ENCODE data around the gene S1PR5.

Gene S1PR5

DNA sequence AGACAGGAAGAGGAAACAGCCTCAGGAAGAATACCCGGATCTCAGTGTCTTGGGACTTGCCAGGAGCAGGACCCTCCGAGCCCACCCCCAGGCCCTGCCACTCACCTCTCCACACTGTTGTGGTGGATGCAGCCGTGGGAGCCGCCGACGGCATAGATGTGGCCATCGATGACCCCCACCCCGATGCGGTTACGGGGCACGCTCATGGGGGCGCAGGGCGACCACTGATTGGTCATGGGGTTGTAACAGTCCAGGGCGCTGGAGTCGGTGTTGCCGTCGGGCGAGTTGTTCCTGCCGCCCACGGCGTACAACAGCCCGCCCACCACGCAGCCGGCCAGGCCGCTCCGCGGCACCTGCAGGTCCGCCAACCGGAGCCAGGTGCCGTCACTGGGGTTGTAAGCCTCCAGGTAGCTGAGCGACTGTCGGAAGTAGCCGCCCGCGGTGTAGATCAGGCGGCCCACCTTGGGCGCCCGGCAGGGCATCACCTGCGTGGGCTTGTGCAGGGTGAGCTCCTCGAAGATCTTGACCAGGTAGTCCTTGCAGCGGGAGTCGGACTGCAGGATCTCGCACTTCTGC, 25.7 kb downstream of the S1PR5 start:
- TF ChIP-seq, protein P1, sequence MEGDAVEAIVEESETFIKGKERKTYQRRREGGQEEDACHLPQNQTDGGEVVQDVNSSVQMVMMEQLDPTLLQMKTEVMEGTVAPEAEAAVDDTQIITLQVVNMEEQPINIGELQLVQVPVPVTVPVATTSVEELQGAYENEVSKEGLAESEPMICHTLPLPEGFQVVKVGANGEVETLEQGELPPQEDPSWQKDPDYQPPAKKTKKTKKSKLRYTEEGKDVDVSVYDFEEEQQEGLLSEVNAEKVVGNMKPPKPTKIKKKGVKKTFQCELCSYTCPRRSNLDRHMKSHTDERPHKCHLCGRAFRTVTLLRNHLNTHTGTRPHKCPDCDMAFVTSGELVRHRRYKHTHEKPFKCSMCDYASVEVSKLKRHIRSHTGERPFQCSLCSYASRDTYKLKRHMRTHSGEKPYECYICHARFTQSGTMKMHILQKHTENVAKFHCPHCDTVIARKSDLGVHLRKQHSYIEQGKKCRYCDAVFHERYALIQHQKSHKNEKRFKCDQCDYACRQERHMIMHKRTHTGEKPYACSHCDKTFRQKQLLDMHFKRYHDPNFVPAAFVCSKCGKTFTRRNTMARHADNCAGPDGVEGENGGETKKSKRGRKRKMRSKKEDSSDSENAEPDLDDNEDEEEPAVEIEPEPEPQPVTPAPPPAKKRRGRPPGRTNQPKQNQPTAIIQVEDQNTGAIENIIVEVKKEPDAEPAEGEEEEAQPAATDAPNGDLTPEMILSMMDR (IDR thresholded peaks at IDR 0.05; ENCODE audit: borderline replicate concordance, insufficient read depth, low read depth, low read length) = no peak
- H3K4me3 ChIP-seq (ENCODE audit: low read depth, low read length) = no peak overlapping the region

DNA sequence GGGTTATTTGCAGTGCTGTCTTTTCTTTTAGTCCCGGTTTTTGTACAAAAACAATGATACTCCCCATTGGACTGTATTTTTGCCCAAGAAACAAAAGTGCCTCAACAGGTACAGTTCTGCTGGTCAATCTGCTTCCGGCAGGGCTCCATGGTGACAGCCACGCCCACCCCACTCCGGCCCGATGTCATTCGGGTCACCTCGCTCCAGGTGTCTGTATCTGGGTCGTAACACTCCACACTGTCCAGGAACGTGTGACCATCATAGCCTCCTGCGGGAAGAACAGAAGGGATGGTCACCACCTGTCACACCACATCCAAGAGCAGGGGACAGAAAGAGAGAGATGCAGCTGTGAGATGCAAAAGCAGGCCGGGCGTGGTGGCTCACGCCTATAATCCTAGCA, 30.7 kb downstream of the S1PR5 start:
- H3K4me3 ChIP-seq (ENCODE audit: low read depth, low read length) = no peak overlapping the region
- TF ChIP-seq, protein P1 (IDR thresholded peaks at IDR 0.05; ENCODE audit: borderline replicate concordance, insufficient read depth, low read depth, low read length) = no peak

DNA sequence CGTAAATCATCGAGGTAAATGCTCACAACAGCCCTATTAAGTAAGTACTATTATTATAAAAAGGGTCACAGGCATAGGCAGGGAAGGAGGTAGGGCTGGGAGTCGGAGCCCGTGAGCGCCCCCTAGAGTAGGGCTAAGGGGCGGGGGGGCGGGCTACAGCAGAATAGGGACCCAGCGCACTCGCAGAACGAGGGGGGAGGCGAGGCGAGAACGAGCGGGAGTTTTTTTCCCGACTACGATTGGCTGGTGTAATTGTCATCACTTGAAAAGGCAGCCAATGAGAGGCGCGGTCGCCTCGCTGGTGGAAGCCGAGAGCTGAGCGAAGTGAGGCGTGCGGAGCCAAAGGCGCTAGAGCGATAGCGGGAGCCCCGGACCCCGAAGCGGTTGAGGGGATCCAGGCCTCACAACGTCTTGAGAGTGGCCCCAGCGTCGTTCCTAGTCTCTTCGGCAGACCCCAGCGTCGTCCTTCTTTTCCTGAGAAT, 38.3 kb downstream of the S1PR5 start:
- no peak overlapping the region for H3K4me3 ChIP-seq (ENCODE audit: low read depth, low read length)

GRCh38 chr19:10478476-10478875, 38.8 kb downstream of the S1PR5 start:
- no peak overlapping the region for H3K4me3 ChIP-seq (ENCODE audit: low read depth, low read length)
- TF ChIP-seq, protein P1 (IDR thresholded peaks at IDR 0.05; ENCODE audit: borderline replicate concordance, insufficient read depth, low read depth, low read length) = no peak

More for the DNA sequence above, 38.3 kb downstream of the S1PR5 start:
- TF ChIP-seq, protein P1 (IDR thresholded peaks at IDR 0.05; ENCODE audit: borderline replicate concordance, insufficient read depth, low read depth, low read length) = peak; percentile 20; the same call in 1 of the 2 replicates

DNA sequence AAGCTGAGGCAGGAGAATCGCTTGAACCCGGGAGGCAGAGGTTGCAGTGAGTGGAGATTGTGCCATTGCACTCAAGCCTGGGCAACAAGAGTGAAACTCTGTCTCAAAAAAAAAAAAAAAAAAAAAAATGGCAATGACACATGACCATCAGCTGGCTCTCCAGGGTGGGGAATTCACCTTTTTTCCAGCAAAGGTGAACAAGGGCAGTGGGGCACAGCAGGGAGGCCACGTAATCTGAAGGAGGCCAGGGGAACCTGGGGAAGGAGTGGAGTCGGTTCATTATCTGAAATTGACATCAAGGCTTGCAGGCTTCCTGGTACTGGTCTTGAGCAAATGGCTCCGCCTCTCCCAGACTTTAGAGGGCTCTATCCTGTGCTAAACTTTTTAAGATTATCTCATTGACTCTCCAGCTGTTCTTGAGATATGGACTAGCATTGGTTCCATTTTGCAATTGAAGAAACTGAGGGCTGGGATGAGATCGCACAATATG, 42.2 kb downstream of the S1PR5 start:
- TF ChIP-seq, protein P1 (IDR thresholded peaks at IDR 0.05; ENCODE audit: borderline replicate concordance, insufficient read depth, low read depth, low read length) = no peak

GRCh38 chr19:10473192-10473591, 44.1 kb downstream of the S1PR5 start:
- TF ChIP-seq, protein P1 (IDR thresholded peaks at IDR 0.05; ENCODE audit: borderline replicate concordance, insufficient read depth, low read depth, low read length) = no peak
- no peak overlapping the region for H3K4me3 ChIP-seq (ENCODE audit: low read depth, low read length)

More for the DNA sequence above, 42.2 kb downstream of the S1PR5 start:
- H3K4me3 ChIP-seq (ENCODE audit: low read depth, low read length) = no peak overlapping the region

DNA sequence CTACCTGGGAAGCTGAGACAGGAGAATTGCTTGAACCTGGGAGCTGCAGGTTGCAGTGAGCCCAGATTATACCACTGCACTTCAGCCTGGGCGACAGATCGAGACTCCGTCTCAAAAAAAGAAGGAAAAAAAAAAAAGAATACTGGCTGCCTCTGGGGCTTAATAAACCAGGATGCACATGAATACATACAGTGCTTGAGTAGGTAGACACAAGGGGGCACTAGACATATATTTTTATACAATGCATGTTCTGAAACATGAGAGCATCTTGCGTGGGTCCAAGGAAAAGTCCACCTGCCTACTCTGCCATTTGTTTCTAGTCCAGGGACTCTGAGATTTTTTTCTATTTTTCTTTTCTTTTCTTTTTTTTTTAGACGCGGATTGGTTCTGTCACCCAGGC, 45.3 kb downstream of the S1PR5 start:
- H3K4me3 ChIP-seq (ENCODE audit: low read depth, low read length) = no peak overlapping the region
- TF ChIP-seq, protein P1 (IDR thresholded peaks at IDR 0.05; ENCODE audit: borderline replicate concordance, insufficient read depth, low read depth, low read length) = peak; percentile 9; the same call in 1 of the 2 replicates

Data from GM12875 (cell line).